GM23248 (cell line): ENCODE results near the gene IGFBP4. TPM values are rescaled to one million over a fixed set of nuclear protein-coding genes. Genes with fewer than 3 reads are reported as not detected.

Experiments
- DNase-seq: peaks from one replicate; pipeline ENCODE4 v3.0.0-alpha.2; 2015
- H2AFZ ChIP-seq: fragments of 200-600 bp; sonication (generic); 2 replicates; pipeline ENCODE4 v1.6.1; 2016; ENCODE audit warnings: antibody characterized with exemption
- H3F3A ChIP-seq: fragments of 200-600 bp; sonication (generic); 2 replicates; pipeline ENCODE4 v1.6.1; 2016; ENCODE audit warnings: mild to moderate bottlenecking, antibody characterized with exemption, mixed run types; ENCODE audit not compliant: insufficient read depth
- H3K27ac ChIP-seq: fragments of 200-600 bp; sonication (generic); 2 replicates; pipeline ENCODE4 v1.5.1; 2016; ENCODE audit warnings: mild to moderate bottlenecking
- H3K27me3 ChIP-seq: fragments of 200-600 bp; sonication (generic); replicated peaks from 2 replicates; pipeline ENCODE4 v1.6.1; 2016; ENCODE audit warnings: mild to moderate bottlenecking; ENCODE audit not compliant: insufficient read depth
- H3K36me3 ChIP-seq: fragments of 200-600 bp; sonication (generic); 2 replicates; pipeline ENCODE4 v1.6.1; 2016; ENCODE audit warnings: low read depth, mild to moderate bottlenecking
- H3K4me1 ChIP-seq: fragments of 200-600 bp; sonication (generic); 2 replicates; pipeline ENCODE4 v1.6.1; 2016; ENCODE audit warnings: mild to moderate bottlenecking; ENCODE audit not compliant: insufficient read depth
- H3K4me2 ChIP-seq: fragments of 200-600 bp; sonication (generic); one replicate; pipeline ENCODE4 v1.6.1; 2016; ENCODE audit warnings: mild to moderate bottlenecking; ENCODE audit not compliant: unreplicated experiment
- H3K4me3 ChIP-seq: fragments of 200-600 bp; sonication (generic); 2 replicates; pipeline ENCODE4 v1.5.1; 2016; ENCODE audit warnings: mild to moderate bottlenecking
- H3K79me2 ChIP-seq: fragments of 200-600 bp; sonication (generic); 2 replicates; pipeline ENCODE4 v1.6.1; 2016; ENCODE audit warnings: mild to moderate bottlenecking; ENCODE audit not compliant: insufficient read depth
- H3K9ac ChIP-seq: fragments of 200-600 bp; sonication (generic); 2 replicates; pipeline ENCODE4 v1.6.1; 2016; ENCODE audit warnings: mild to moderate bottlenecking
- H3K9me2 ChIP-seq: fragments of 200-600 bp; sonication (generic); 2 replicates; pipeline ENCODE4 v1.6.1; 2016; ENCODE audit warnings: mixed run types, mild to moderate bottlenecking, moderate library complexity; ENCODE audit not compliant: insufficient read depth
- H3K9me3 ChIP-seq: fragments of 200-600 bp; sonication (generic); one replicate; pipeline ENCODE4 v1.6.1; 2017; ENCODE audit warnings: low read depth
- H4K20me1 ChIP-seq: fragments of 200-600 bp; sonication (generic); 2 replicates; pipeline ENCODE4 v1.6.0; 2016; ENCODE audit not compliant: insufficient read depth
- EZH2 ChIP-seq: fragments of 200-600 bp; sonication (generic); IDR thresholded peaks from 2 replicates; pipeline ENCODE4 v1.6.1; 2018; ENCODE audit warnings: antibody characterized with exemption, mild to moderate bottlenecking; ENCODE audit not compliant: insufficient read depth, poor library complexity, severe bottlenecking
- EZH2phosphoT487 ChIP-seq: fragments of 200-600 bp; sonication (generic); IDR thresholded peaks from 2 replicates; pipeline ENCODE4 v1.6.1; 2018; ENCODE audit warnings: antibody characterized with exemption, moderate library complexity, mild to moderate bottlenecking, low read depth; ENCODE audit not compliant: insufficient read depth
- WGBS, 2 experiments: methylation state at CpG; one replicate each; pipeline ENCODE4 v1.1.6; 2015 to 2017; ENCODE audit warnings: low lambda C conversion rate in 2 of 2, low coverage in 1 of 2; ENCODE audit errors: missing lambda C conversion rate in 2 of 2; 5-methylcytosine and 5-hydroxymethylcytosine counted together
- in situ Hi-C: fragments of 300-500 bp; cut with MboI; formaldehyde crosslinking; loops from 2 replicates; pipeline ENCODE4 v1.15.0; 2020
- polyA plus RNA-seq: library from polyadenylated mRNA; unstranded; fragments of >200 nt; fragmentation: Nextera tagmentation; extraction: Ambion mirVana; gene quantifications from 2 replicates; pipeline ENCODE4 v1.2.1, GENCODE V29; 2016
- total RNA-seq: library from RNA; depleted of rRNA; stranded (reverse); fragments of >200 nt; shearing (Covaris generic); gene quantifications from 2 replicates; pipeline ENCODE4 v1.2.3, GENCODE V29; 2014; rRNA removed

The IGFBP4 gene
- total and polyA plus RNA-seq, 2 experiments from 2014 or later = 408 to 1,209 TPM

- Histone ChIP-seq H3K27me3 (no peaks in the 10 kb centered on the region), H3K9me2 (no peaks in the 10 kb centered on the region), H3F3A (peaks cover 8% of the 10 kb centered on the region; the same call in 1 of the 2 replicates), H3K4me3 (no peak overlapping the region), H3K36me3 (no peaks in the 10 kb centered on the region), H4K20me1 (no peaks in the 10 kb centered on the region), H3K4me1 (peaks cover 20% of the 10 kb centered on the region), H3K9ac (no peak overlapping the region), H3K4me2 (no peak overlapping the region), H2AFZ (no peak overlapping the region), H3K79me2 (no peaks in the 10 kb centered on the region), H3K9me3 (no peaks in the 10 kb centered on the region), H3K27ac (no peak overlapping the region)
- in situ Hi-C loops = no loop called here
- no peak for TF ChIP-seq EZH2phosphoT487
- no peak for TF ChIP-seq EZH2
- 76 to 85% methylated on average over 5 of the region's 5 CpGs for WGBS, 2 experiments
- no peak for DNase-seq
These were observed 63.5 kb downstream of the IGFBP4 start for GRCh38 chr17:40506786-40507185.

Other genes with a start within 250 kb of the IGFBP4 start
- 5.9 and 6.2 TPM in 2 replicates for gene WIPF2, start 224.1 kb upstream of the IGFBP4 start, total RNA-seq
- gene WIPF2, start 224.1 kb upstream of the IGFBP4 start, polyA plus RNA-seq = 20.5 and 21.5 TPM in 2 replicates
- gene CDC6, start 155.6 kb upstream of the IGFBP4 start, total RNA-seq = 12.4 and 13.4 TPM in 2 replicates
- 8.8 and 9.8 TPM in 2 replicates for gene CDC6, start 155.6 kb upstream of the IGFBP4 start, polyA plus RNA-seq
- gene RARA, start 134.3 kb upstream of the IGFBP4 start, total RNA-seq = 32.2 and 38.9 TPM in 2 replicates
- gene RARA, start 134.3 kb upstream of the IGFBP4 start, polyA plus RNA-seq = 23.7 and 24.5 TPM in 2 replicates
- 1.2 TPM in 1 of 2 replicates, not detected in the other for gene GJD3, start 78.7 kb upstream of the IGFBP4 start, total RNA-seq
- gene GJD3, start 78.7 kb upstream of the IGFBP4 start, polyA plus RNA-seq = 1.3 and 2.0 TPM in 2 replicates
- 71.4 and 75.8 TPM in 2 replicates for gene TOP2A, start 25.6 kb upstream of the IGFBP4 start, total RNA-seq
- gene TOP2A, start 25.6 kb upstream of the IGFBP4 start, polyA plus RNA-seq = 39.6 and 47.0 TPM in 2 replicates
- gene TNS4, start 58.2 kb downstream of the IGFBP4 start, total RNA-seq = not detected in 2 replicates
- gene TNS4, start 58.2 kb downstream of the IGFBP4 start, polyA plus RNA-seq = 0.20 and 0.44 TPM in 2 replicates
- gene CCR7, start 122.0 kb downstream of the IGFBP4 start, total RNA-seq = not detected in 2 replicates
- 0.68 and 1.2 TPM in 2 replicates for gene CCR7, start 122.0 kb downstream of the IGFBP4 start, polyA plus RNA-seq
- 67.4 and 75.8 TPM in 2 replicates for gene SMARCE1, start 204.4 kb downstream of the IGFBP4 start, total RNA-seq
- 133 and 144 TPM in 2 replicates for gene SMARCE1, start 204.4 kb downstream of the IGFBP4 start, polyA plus RNA-seq
- gene KRT222, start 221.7 kb downstream of the IGFBP4 start, total RNA-seq = not detected in 2 replicates
- gene KRT222, start 221.7 kb downstream of the IGFBP4 start, polyA plus RNA-seq = not detected in 2 replicates